Measurements from ENCODE around the gene PVRIG. TPM values are rescaled to one million over a fixed set of nuclear protein-coding genes. Genes with fewer than 3 reads are reported as not detected.

The PVRIG gene
- not detected for total RNA-seq

DNA sequence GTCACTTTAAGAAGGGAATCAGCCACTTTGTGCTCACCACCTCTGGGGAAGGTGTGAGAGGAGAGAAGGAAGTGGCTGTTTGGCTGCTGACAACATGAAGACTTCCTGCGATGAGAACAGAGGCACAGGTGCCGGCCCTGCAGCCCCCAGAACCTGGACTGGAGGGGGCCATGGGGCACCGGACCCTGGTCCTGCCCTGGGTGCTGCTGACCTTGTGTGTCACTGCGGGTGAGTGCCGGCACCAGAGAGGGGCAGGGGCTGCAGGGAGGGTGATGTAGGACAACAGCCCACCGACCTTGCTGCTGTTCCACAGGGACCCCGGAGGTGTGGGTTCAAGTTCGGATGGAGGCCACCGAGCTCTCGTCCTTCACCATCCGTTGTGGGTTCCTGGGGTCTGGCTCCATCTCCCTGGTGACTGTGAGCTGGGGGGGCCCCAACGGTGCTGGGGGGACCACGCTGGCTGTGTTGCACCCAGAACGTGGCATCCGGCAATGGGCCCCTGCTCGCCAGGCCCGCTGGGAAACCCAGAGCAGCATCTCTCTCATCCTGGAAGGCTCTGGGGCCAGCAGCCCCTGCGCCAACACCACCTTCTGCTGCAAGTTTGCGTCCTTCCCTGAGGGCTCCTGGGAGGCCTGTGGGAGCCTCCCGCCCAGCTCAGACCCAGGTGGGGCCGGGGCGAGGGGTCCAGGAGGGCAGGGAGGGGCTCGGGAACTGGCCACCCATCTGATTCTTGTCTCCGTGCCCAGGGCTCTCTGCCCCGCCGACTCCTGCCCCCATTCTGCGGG is at the start of gene PVRIG:
Gene PVRIG (plus strand): TSS at position 149 of the 785 bp plus-strand sequence. CDS start 22 bp downstream, at position 171.

DNA sequence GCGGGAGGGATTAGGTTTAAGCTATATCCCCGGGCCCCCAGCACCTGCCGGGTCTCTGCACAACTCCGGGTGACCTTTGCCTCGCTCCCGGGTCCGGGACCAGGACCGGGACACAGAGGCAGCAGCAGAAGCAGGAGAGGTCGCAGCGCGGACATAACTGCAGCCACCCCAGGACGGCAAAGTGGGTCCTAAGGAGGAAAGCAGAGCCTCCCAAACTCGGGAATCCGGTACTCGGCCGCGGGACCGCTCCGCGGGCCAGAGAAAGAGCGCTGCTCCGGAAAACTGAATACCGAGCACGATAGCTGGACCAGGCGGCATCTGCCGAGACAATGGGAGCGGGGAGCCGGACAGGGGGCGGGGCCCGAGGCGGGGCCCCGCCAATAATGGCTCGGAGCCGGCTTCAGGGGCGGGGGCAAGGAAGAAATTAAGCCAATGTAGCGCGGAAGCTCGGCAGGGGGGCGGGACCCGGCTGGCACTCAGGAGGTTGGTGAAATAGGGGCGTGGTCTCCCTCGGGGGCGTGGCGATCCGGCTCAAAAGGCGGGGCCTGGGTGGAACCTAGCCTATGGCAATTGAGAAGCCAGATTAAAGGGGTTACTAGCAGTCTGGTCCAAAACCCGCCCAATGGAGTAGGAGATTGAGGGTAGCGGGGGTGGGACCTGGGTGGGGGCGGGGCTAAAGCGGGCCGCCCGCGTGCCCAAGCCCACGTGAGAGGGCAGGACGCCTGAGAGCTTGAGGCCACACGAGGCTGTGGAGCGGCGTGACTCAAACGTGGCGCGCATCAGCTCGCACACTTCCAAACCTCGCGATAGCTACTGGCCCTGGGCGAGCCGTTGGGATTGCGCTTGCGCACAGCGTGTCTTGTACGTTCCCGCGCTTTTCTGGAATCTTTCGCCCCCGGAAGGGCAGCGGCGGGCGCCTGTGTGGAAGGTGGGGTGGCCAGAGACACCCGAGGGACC is 42.4 kb upstream of the PVRIG start, which contains the start of the genes GPC2 and STAG3:
Gene GPC2 (minus strand): TSS at position 337 of the 957 bp plus-strand sequence. CDS start 182 bp downstream, at position 155.
Gene STAG3 (plus strand): TSS at position 874 of the 957 bp plus-strand sequence. CDS start 2,639 bp downstream, outside the sequence.

Other genes with a start within 250 kb of the PVRIG start
- gene AZGP1, start 243.9 kb upstream of the PVRIG start, total RNA-seq, result not detected
- 78.9 TPM for gene ZKSCAN1, start 204.4 kb upstream of the PVRIG start, total RNA-seq
- 13.4 TPM for gene ZSCAN21, start 170.2 kb upstream of the PVRIG start, total RNA-seq
- gene ZNF3, start 138.2 kb upstream of the PVRIG start, total RNA-seq, result 39.4 TPM
- gene COPS6, start 131.0 kb upstream of the PVRIG start, total RNA-seq, result 48.9 TPM
- gene MCM7, start 118.6 kb upstream of the PVRIG start, total RNA-seq, result 38.5 TPM
- 20.5 TPM for gene AP4M1, start 118.3 kb upstream of the PVRIG start, total RNA-seq
- 31.4 TPM for gene TAF6, start 100.6 kb upstream of the PVRIG start, total RNA-seq
- gene CNPY4, start 100.3 kb upstream of the PVRIG start, total RNA-seq, result 22.8 TPM
- 5.3 TPM for gene MBLAC1, start 93.0 kb upstream of the PVRIG start, total RNA-seq
- 48.9 TPM for gene LAMTOR4, start 71.0 kb upstream of the PVRIG start, total RNA-seq
- 16.8 TPM for gene TRAPPC14, start 61.2 kb upstream of the PVRIG start, total RNA-seq
- gene GAL3ST4, start 51.3 kb upstream of the PVRIG start, total RNA-seq, result 3.9 TPM
- 49.6 TPM for gene GPC2, start 42.6 kb upstream of the PVRIG start, total RNA-seq
- 0.69 TPM for gene STAG3, start 42.0 kb upstream of the PVRIG start, total RNA-seq
- gene SPDYE3, start 87.8 kb downstream of the PVRIG start, total RNA-seq, result not detected
- 14.5 TPM for gene PILRB, start 138.2 kb downstream of the PVRIG start, total RNA-seq
- gene PILRA, start 153.5 kb downstream of the PVRIG start, total RNA-seq, result 1.2 TPM
- gene ZCWPW1, start 208.8 kb downstream of the PVRIG start, total RNA-seq, result 2.1 TPM
- 27.9 TPM for gene MEPCE, start 209.9 kb downstream of the PVRIG start, total RNA-seq
- gene PPP1R35, start 216.5 kb downstream of the PVRIG start, total RNA-seq, result 7.6 TPM
- not detected for gene SPACDR, start 244.3 kb downstream of the PVRIG start, total RNA-seq